GM19240 (cell line): ENCODE results near the gene ANKRD24.
A peak's percentile ranks its signal among the peaks of the same experiment; 100 is the strongest.
"Not testable (repeated sequence)": the region's sequence is repeated elsewhere in the genome, so short reads cannot be mapped to it uniquely, and the experiment has no call there.

Experiments
- DNase-seq: peaks from one replicate; pipeline ENCODE4 v3.0.0; 2011; ENCODE audit warnings: low spot score; ENCODE audit not compliant: insufficient read length

Gene ANKRD24

GRCh38 chr19:4173479-4174212, 8.8 kb upstream of the ANKRD24 start:
- DNase-seq, result no peak

- DNase-seq, result no peak
Measured at GRCh38 chr19:4174213-4174894, 8.1 kb upstream of the ANKRD24 start.

GRCh38 chr19:4174895-4175668, 7.4 kb upstream of the ANKRD24 start:
- no peak for DNase-seq

GRCh38 chr19:4175669-4175931, 6.9 kb upstream of the ANKRD24 start:
- no peak for DNase-seq

GRCh38 chr19:4177146-4177545, 5.3 kb upstream of the ANKRD24 start:
- DNase-seq, result no peak

GRCh38 chr19:4178990-4179389, 3.5 kb upstream of the ANKRD24 start:
- no peak for DNase-seq

- DNase-seq, result no peak
Measured at GRCh38 chr19:4181053-4181508, 1.4 kb upstream of the ANKRD24 start.

- DNase-seq, result no peak
Measured at GRCh38 chr19:4183967-4184717, 1.7 kb downstream of the ANKRD24 start.

GRCh38 chr19:4184718-4185352, 2.3 kb downstream of the ANKRD24 start:
- DNase-seq, result no peak

GRCh38 chr19:4185413-4186086, 3.1 kb downstream of the ANKRD24 start:
- DNase-seq, result no peak

- DNase-seq, result peak; percentile 86
Measured at GRCh38 chr19:4186087-4186993, 3.9 kb downstream of the ANKRD24 start.

GRCh38 chr19:4187313-4188122, 5.0 kb downstream of the ANKRD24 start:
- no peak for DNase-seq

GRCh38 chr19:4189641-4190040, 7.2 kb downstream of the ANKRD24 start:
- no peak for DNase-seq

GRCh38 chr19:4192537-4192936, 10.0 kb downstream of the ANKRD24 start:
- not testable (repeated sequence) for DNase-seq

GRCh38 chr19:4194353-4194752, 11.9 kb downstream of the ANKRD24 start:
- DNase-seq, result no peak

- no peak for DNase-seq
Measured at GRCh38 chr19:4196009-4196408, 13.5 kb downstream of the ANKRD24 start.

- no peak for DNase-seq
Measured at GRCh38 chr19:4196587-4197148, 14.2 kb downstream of the ANKRD24 start.

GRCh38 chr19:4197228-4197624, 14.7 kb downstream of the ANKRD24 start:
- no peak for DNase-seq
